HFFc6 (cell line): ENCODE data around the gene FAF2. TPM values are rescaled to one million over a fixed set of nuclear protein-coding genes. Genes with fewer than 3 reads are reported as not detected.

Experiments
- DNase-seq: peaks from one replicate; pipeline ENCODE4 v3.0.0-alpha.2; 2018
- H3K27ac Mint-ChIP-seq: 2 replicates; pipeline ENCODE4 v1.8.0; 2020; ENCODE audit warnings: mild to moderate bottlenecking, mixed read lengths
- H3K27me3 Mint-ChIP-seq: 2 replicates; pipeline ENCODE4 v1.8.0; 2021; ENCODE audit warnings: mild to moderate bottlenecking, moderate library complexity, mixed read lengths; ENCODE audit not compliant: insufficient read depth
- H3K36me3 Mint-ChIP-seq: 2 replicates; pipeline ENCODE4 v1.8.0; 2021; ENCODE audit warnings: low read depth, mixed read lengths
- H3K4me1 Mint-ChIP-seq: 2 replicates; pipeline ENCODE4 v1.8.0; 2020; ENCODE audit warnings: low read depth, mixed read lengths
- H3K4me3 Mint-ChIP-seq: 2 replicates; pipeline ENCODE4 v1.8.0; 2020; ENCODE audit warnings: mild to moderate bottlenecking, moderate library complexity, mixed read lengths
- H3K9me3 Mint-ChIP-seq: 2 replicates; pipeline ENCODE4 v1.8.0; 2020; ENCODE audit warnings: mild to moderate bottlenecking, mixed read lengths
- CTCF ChIP-seq: fragments of 200-600 bp; sonication (generic); IDR thresholded peaks from 2 replicates; pipeline ENCODE4 v1.5.0; 2021; ENCODE audit warnings: antibody characterized with exemption, mild to moderate bottlenecking
- total RNA-seq, 6 experiments: library from RNA; stranded (reverse); fragmentation: NEBNext Ultra II Directional; extraction: Animal tissue kit (Norgen Biotek cat#: 25700); gene quantifications; 2 replicates in 1 of 6; 3 replicates in 5 of 6; pipeline ENCODE4 v1.2.3, GENCODE V29; 2021

The FAF2 gene
- total RNA-seq, 6 experiments from 2014 or later = 43.4 to 53.1 (median 49.3) TPM

- no peaks in the 10 kb centered on the region for H3K36me3 Mint-ChIP-seq
- no peak overlapping the region for H3K4me3 Mint-ChIP-seq
- H3K4me1 Mint-ChIP-seq = peaks cover 7% of the 10 kb centered on the region
- no peak overlapping the region for H3K27ac Mint-ChIP-seq
- no peak for DNase-seq
- peaks cover 29% of the 10 kb centered on the region for H3K27me3 Mint-ChIP-seq
- H3K9me3 Mint-ChIP-seq = 0 out of 2 replicates have a peak, but pooled peaks cover 3% of the 10 kb centered on the region
- no peak for TF ChIP-seq CTCF
Measured at GRCh38 chr5:176420972-176421544, 27.1 kb upstream of the FAF2 start.

- H3K4me3 Mint-ChIP-seq = no peak overlapping the region
- 0 out of 2 replicates have a peak, but pooled peaks cover 3% of the 10 kb centered on the region for H3K9me3 Mint-ChIP-seq
- TF ChIP-seq CTCF = no peak
- H3K27ac Mint-ChIP-seq = no peak overlapping the region
- peaks cover 29% of the 10 kb centered on the region for H3K27me3 Mint-ChIP-seq
- H3K4me1 Mint-ChIP-seq = peaks cover 8% of the 10 kb centered on the region; the same call in 1 of the 2 replicates
- no peaks in the 10 kb centered on the region for H3K36me3 Mint-ChIP-seq
- no peak for DNase-seq
Measured at GRCh38 chr5:176424181-176424580, 24.0 kb upstream of the FAF2 start.

GRCh38 chr5:176425138-176425537 is 23.0 kb upstream of the FAF2 start:
- 0 out of 2 replicates have a peak, but pooled peaks cover 3% of the 10 kb centered on the region for H3K9me3 Mint-ChIP-seq
- DNase-seq = no peak
- peaks cover 24% of the 10 kb centered on the region for H3K27me3 Mint-ChIP-seq
- H3K4me3 Mint-ChIP-seq = no peak overlapping the region
- H3K36me3 Mint-ChIP-seq = no peaks in the 10 kb centered on the region
- no peak for TF ChIP-seq CTCF
- H3K27ac Mint-ChIP-seq = no peak overlapping the region
- peaks cover 8% of the 10 kb centered on the region; the same call in 1 of the 2 replicates for H3K4me1 Mint-ChIP-seq

- H3K4me1 Mint-ChIP-seq = peaks cover 8% of the 10 kb centered on the region; the same call in 1 of the 2 replicates
- H3K9me3 Mint-ChIP-seq = 0 out of 2 replicates have a peak, but pooled peaks cover 3% of the 10 kb centered on the region
- no peak overlapping the region for H3K27ac Mint-ChIP-seq
- H3K4me3 Mint-ChIP-seq = no peak overlapping the region
- no peak for DNase-seq
- no peak for TF ChIP-seq CTCF
- peaks cover 22% of the 10 kb centered on the region for H3K27me3 Mint-ChIP-seq
- H3K36me3 Mint-ChIP-seq = no peaks in the 10 kb centered on the region
Measured at GRCh38 chr5:176425791-176426190, 22.4 kb upstream of the FAF2 start.

- H3K27ac Mint-ChIP-seq = no peak overlapping the region
- DNase-seq = no peak
Measured at GRCh38 chr5:176426876-176427275, 21.3 kb upstream of the FAF2 start.

More at GRCh38 chr5:176426876-176427275, 21.3 kb upstream of the FAF2 start:
- H3K27me3 Mint-ChIP-seq = peaks cover 18% of the 10 kb centered on the region
- no peaks in the 10 kb centered on the region for H3K9me3 Mint-ChIP-seq
- no peak for TF ChIP-seq CTCF
- no peak overlapping the region for H3K4me3 Mint-ChIP-seq
- H3K36me3 Mint-ChIP-seq = no peaks in the 10 kb centered on the region
- H3K4me1 Mint-ChIP-seq = peaks cover 8% of the 10 kb centered on the region; the same call in 1 of the 2 replicates
